Measurements from ENCODE around the gene TSPEAR.
"Not testable (repeated sequence)": the region's sequence is repeated elsewhere in the genome, so short reads cannot be mapped to it uniquely, and the experiment has no call there.

TSPEAR gene

GRCh38 chr21:44480200-44481053, 230.9 kb downstream of the TSPEAR start:
- H3K9me3 ChIP-seq (ENCODE audit: control insufficient read depth, low read length) = no peaks in the 10 kb centered on the region
- peaks cover 4% of the 10 kb centered on the region for H3K4me1 ChIP-seq (ENCODE audit: control insufficient read depth, insufficient read depth, low read length, poor library complexity, severe bottlenecking)
- H3K36me3 ChIP-seq (ENCODE audit: control insufficient read depth, insufficient read depth, low read length) = no peaks in the 10 kb centered on the region
- no peak overlapping the region for H3K4me3 ChIP-seq (ENCODE audit: extremely low read depth, insufficient read depth, low read length, poor library complexity, severe bottlenecking)
- H3K27ac ChIP-seq (ENCODE audit: low read depth, low read length, severe bottlenecking) = no peak overlapping the region
- 81 to 95% methylated on average over 11 to 12 of the region's 16 CpGs for WGBS, 2 experiments (ENCODE audit: insufficient coverage in 2 of 2)

GRCh38 chr21:44479556-44480199, 231.7 kb downstream of the TSPEAR start:
- not testable (repeated sequence) for H3K4me1 ChIP-seq (ENCODE audit: control insufficient read depth, insufficient read depth, low read length, poor library complexity, severe bottlenecking); H3K27ac ChIP-seq (ENCODE audit: low read depth, low read length, severe bottlenecking); H3K36me3 ChIP-seq (ENCODE audit: control insufficient read depth, insufficient read depth, low read length); H3K9me3 ChIP-seq (ENCODE audit: control insufficient read depth, low read length); H3K4me3 ChIP-seq (ENCODE audit: extremely low read depth, insufficient read depth, low read length, poor library complexity, severe bottlenecking)
- WGBS, 2 experiments (ENCODE audit: insufficient coverage in 2 of 2) = 55 to 59% methylated on average over 13 of the region's 21 CpGs

DNA sequence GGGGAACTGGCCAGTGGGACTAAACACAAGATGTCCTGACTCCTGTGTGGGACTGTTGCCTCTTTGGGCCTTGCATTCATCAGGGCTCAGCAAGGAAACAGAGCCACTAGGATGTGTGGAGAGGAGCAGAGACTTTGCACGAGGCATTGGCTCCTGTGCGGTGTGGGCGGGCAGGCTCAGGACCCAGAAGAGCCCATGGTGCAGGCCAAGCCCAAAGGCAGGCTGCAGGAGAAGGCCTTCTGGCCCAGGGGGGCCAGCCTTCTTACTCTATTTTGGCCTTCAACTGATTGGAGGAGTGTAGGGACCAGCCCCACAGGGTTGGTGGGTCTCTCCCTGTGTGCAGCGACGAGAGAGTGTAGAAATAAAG, 232.6 kb downstream of the TSPEAR start:
- WGBS, 2 experiments (ENCODE audit: insufficient coverage in 2 of 2) = 94 to 95% methylated on average over 3 to 5 of the region's 5 CpGs
- no peaks in the 10 kb centered on the region for H3K9me3 ChIP-seq (ENCODE audit: control insufficient read depth, low read length)
- peaks cover 4% of the 10 kb centered on the region for H3K4me1 ChIP-seq (ENCODE audit: control insufficient read depth, insufficient read depth, low read length, poor library complexity, severe bottlenecking)
- no peak overlapping the region for H3K27ac ChIP-seq (ENCODE audit: low read depth, low read length, severe bottlenecking)
- no peak overlapping the region for H3K4me3 ChIP-seq (ENCODE audit: extremely low read depth, insufficient read depth, low read length, poor library complexity, severe bottlenecking)
- no peaks in the 10 kb centered on the region for H3K36me3 ChIP-seq (ENCODE audit: control insufficient read depth, insufficient read depth, low read length)

DNA sequence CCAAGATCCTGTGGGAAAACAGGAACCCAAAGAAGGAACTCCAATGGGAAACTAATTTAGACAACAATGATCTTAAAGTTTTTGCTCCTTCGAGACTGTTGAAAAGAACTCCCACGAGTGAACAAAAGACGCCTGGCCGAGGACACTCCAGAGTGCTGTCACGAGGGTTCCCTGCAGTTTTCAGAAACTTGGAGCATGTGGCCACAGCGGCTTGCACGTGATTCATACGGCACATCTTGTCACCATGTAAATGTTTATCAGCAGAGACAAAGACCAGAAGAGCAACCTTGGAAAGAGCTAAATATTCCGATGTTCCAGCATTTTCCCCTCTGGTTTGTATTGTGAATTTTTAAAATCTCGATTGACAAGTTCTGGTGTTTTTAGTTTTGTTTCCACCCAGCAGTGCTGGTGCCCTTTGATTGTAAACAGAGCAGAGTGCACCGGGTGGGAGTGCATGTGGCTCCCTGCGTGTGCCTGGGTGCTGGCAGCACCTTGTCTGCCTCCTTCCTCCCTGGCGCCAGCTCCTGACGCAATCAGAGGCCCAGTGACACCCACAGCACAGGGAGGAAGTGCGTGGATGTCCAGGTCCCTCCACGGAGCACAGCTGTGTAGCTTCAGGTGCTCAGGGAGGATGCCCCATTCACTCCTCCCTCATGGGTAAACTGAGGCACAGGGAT, 233.1 kb downstream of the TSPEAR start:
- peaks cover 4% of the 10 kb centered on the region for H3K4me1 ChIP-seq (ENCODE audit: control insufficient read depth, insufficient read depth, low read length, poor library complexity, severe bottlenecking)
- H3K9me3 ChIP-seq (ENCODE audit: control insufficient read depth, low read length) = no peaks in the 10 kb centered on the region
- H3K27ac ChIP-seq (ENCODE audit: low read depth, low read length, severe bottlenecking) = no peak overlapping the region
- WGBS, 2 experiments (ENCODE audit: insufficient coverage in 2 of 2) = 88 to 94% methylated on average over 11 to 16 of the region's 16 CpGs
- H3K36me3 ChIP-seq (ENCODE audit: control insufficient read depth, insufficient read depth, low read length) = no peaks in the 10 kb centered on the region
- H3K4me3 ChIP-seq (ENCODE audit: extremely low read depth, insufficient read depth, low read length, poor library complexity, severe bottlenecking) = no peak overlapping the region

DNA sequence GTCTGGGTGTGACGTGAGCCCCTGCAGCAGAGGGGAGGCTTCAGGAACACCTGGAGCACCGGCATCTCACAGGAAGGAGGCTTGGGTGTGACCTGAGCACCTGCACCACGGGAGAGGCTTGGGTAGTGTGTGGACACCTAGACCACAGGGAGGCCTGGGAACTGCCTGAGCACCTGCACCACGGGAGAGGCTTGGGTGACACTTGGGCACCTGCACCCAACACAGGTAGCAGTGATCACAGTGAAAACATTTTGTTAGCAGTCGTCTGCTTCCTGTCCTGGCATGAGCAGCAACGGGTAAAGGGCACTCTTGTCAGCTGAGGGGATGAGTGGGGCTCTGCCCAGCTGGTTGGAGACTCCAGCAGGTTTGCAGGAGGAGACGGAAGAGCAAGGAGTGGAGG, 233.7 kb downstream of the TSPEAR start:
- H3K36me3 ChIP-seq (ENCODE audit: control insufficient read depth, insufficient read depth, low read length) = no peaks in the 10 kb centered on the region
- H3K4me3 ChIP-seq (ENCODE audit: extremely low read depth, insufficient read depth, low read length, poor library complexity, severe bottlenecking) = no peak overlapping the region
- H3K9me3 ChIP-seq (ENCODE audit: control insufficient read depth, low read length) = no peaks in the 10 kb centered on the region
- 80 to 93% methylated on average over 6 to 7 of the region's 7 CpGs for WGBS, 2 experiments (ENCODE audit: insufficient coverage in 2 of 2)
- no peak overlapping the region for H3K27ac ChIP-seq (ENCODE audit: low read depth, low read length, severe bottlenecking)
- H3K4me1 ChIP-seq (ENCODE audit: control insufficient read depth, insufficient read depth, low read length, poor library complexity, severe bottlenecking) = peaks cover 4% of the 10 kb centered on the region

GRCh38 chr21:44477131-44477530, 234.2 kb downstream of the TSPEAR start:
- Histone ChIP-seq H3K9me3 (ENCODE audit: control insufficient read depth, low read length) (no peaks in the 10 kb centered on the region), H3K27ac (ENCODE audit: low read depth, low read length, severe bottlenecking) (no peak overlapping the region), H3K4me3 (ENCODE audit: extremely low read depth, insufficient read depth, low read length, poor library complexity, severe bottlenecking) (no peak overlapping the region), H3K36me3 (ENCODE audit: control insufficient read depth, insufficient read depth, low read length) (no peaks in the 10 kb centered on the region), H3K4me1 (ENCODE audit: control insufficient read depth, insufficient read depth, low read length, poor library complexity, severe bottlenecking) (no peaks in the 10 kb centered on the region)
- 80 to 84% methylated on average over 5 to 6 of the region's 8 CpGs for WGBS, 2 experiments (ENCODE audit: insufficient coverage in 2 of 2)

DNA sequence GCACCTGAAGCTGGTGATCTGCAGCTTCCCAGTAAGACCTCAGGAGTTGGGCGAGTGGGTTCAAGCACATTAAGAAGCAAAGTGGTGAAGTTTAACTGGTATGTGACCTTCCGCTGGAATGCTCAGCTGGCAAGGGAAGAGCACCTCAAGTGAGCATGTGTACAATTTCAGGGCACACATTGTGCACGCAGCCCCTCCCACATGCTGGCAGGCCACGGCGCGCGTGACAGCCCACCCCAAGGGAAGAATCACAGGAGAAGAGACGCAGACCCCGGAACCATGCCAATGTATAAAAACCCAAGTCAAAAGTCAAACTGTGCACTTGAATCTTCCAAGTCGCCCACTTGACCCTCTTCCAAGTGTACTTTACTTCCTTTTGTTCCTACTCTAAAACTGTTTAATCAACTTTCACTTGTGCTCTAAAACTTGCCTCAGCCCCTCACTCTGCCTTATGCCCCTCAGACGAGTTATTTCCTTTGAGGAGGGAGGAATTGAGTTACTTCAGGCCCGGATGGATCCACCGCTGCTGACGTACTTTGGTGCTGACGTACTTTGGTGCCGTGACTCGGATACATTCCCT, 236.0 kb downstream of the TSPEAR start:
- H3K4me3 ChIP-seq (ENCODE audit: extremely low read depth, insufficient read depth, low read length, poor library complexity, severe bottlenecking) = no peak overlapping the region
- H3K36me3 ChIP-seq (ENCODE audit: control insufficient read depth, insufficient read depth, low read length) = no peaks in the 10 kb centered on the region
- WGBS, 2 experiments (ENCODE audit: insufficient coverage in 2 of 2) = 90 to 93% methylated on average over 16 of the region's 17 CpGs
- no peaks in the 10 kb centered on the region for H3K9me3 ChIP-seq (ENCODE audit: control insufficient read depth, low read length)
- H3K27ac ChIP-seq (ENCODE audit: low read depth, low read length, severe bottlenecking) = no peak overlapping the region
- no peaks in the 10 kb centered on the region for H3K4me1 ChIP-seq (ENCODE audit: control insufficient read depth, insufficient read depth, low read length, poor library complexity, severe bottlenecking)

DNA sequence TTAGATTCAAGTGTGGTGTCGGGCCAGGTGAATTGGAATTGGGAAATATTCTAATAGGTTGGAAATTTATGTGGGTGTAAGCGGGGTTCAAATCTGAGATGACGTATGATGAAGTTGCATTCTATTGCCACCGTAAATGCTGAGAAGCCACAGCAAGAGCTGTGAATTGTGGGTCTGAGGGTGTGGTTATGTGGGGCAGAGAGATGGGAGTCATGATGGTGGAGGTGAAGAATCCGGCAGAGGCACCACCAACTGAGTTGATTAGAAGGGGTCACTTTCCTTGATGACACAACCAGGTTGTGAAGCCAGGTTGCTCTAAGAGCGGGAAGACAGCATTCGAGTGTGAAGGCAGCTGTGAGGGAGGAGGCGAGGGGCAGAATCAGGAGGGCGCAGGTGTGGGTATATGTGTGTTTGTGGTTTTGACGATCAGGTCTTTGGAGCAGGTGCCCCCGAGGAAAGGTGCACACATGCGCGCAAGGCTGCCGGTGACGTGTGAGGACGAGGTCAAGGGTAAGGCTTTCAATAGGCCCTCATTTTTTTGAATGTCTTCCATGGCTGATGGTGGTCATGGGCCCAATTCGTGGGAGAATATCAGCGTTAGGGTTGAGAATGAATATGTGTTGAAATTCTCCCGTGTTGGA, 237.3 kb downstream of the TSPEAR start:
- Histone ChIP-seq H3K4me1 (ENCODE audit: control insufficient read depth, insufficient read depth, low read length, poor library complexity, severe bottlenecking) (no peaks in the 10 kb centered on the region), H3K4me3 (ENCODE audit: extremely low read depth, insufficient read depth, low read length, poor library complexity, severe bottlenecking) (no peak overlapping the region), H3K27ac (ENCODE audit: low read depth, low read length, severe bottlenecking) (no peak overlapping the region), H3K36me3 (ENCODE audit: control insufficient read depth, insufficient read depth, low read length) (no peaks in the 10 kb centered on the region), H3K9me3 (ENCODE audit: control insufficient read depth, low read length) (no peaks in the 10 kb centered on the region)
- WGBS, 2 experiments (ENCODE audit: insufficient coverage in 2 of 2) = 92 to 94% methylated on average over 18 of the region's 19 CpGs

GRCh38 chr21:44471996-44472395, 239.4 kb downstream of the TSPEAR start:
- Histone ChIP-seq H3K36me3 (ENCODE audit: control insufficient read depth, insufficient read depth, low read length) (no peaks in the 10 kb centered on the region), H3K27ac (ENCODE audit: low read depth, low read length, severe bottlenecking) (no peak overlapping the region), H3K4me3 (ENCODE audit: extremely low read depth, insufficient read depth, low read length, poor library complexity, severe bottlenecking) (no peak overlapping the region), H3K9me3 (ENCODE audit: control insufficient read depth, low read length) (no peaks in the 10 kb centered on the region), H3K4me1 (ENCODE audit: control insufficient read depth, insufficient read depth, low read length, poor library complexity, severe bottlenecking) (no peaks in the 10 kb centered on the region)
- 94 to 97% methylated on average over 3 to 4 of the region's 6 CpGs for WGBS, 2 experiments (ENCODE audit: insufficient coverage in 2 of 2)

DNA sequence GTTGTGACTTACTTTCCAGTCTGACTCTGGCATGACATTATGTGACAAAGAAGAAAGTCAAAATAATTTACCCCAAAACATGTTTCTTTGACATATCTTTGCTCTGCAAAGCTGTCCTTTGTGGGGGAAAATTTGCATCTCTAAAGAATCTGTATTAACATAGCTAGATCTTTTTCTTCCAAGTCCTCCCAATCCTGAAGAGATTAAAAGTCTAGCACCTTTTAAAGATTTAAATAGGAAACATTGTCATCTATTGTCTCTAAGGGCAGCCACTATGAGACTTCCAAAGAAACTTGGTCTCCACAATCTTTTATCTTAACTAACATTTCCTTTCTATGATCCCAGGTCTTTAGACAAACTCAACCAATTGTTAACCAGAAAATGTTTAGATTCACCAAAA, 240.0 kb downstream of the TSPEAR start:
- Histone ChIP-seq H3K4me3 (ENCODE audit: extremely low read depth, insufficient read depth, low read length, poor library complexity, severe bottlenecking) (no peak overlapping the region), H3K9me3 (ENCODE audit: control insufficient read depth, low read length) (no peaks in the 10 kb centered on the region), H3K4me1 (ENCODE audit: control insufficient read depth, insufficient read depth, low read length, poor library complexity, severe bottlenecking) (no peaks in the 10 kb centered on the region), H3K36me3 (ENCODE audit: control insufficient read depth, insufficient read depth, low read length) (no peaks in the 10 kb centered on the region), H3K27ac (ENCODE audit: low read depth, low read length, severe bottlenecking) (no peak overlapping the region)

Measured in mesodermal cell (in vitro differentiated cells).